Measurements from ENCODE around the gene CYP27A1. TPM values are rescaled to one million over a fixed set of nuclear protein-coding genes. Genes with fewer than 3 reads are reported as not detected.
"Not testable (repeated sequence)": the region's sequence is repeated elsewhere in the genome, so short reads cannot be mapped to it uniquely, and the experiment has no call there.

Gene CYP27A1
- total RNA-seq, 1 experiment from 2014 or later = 57.1 TPM

DNA sequence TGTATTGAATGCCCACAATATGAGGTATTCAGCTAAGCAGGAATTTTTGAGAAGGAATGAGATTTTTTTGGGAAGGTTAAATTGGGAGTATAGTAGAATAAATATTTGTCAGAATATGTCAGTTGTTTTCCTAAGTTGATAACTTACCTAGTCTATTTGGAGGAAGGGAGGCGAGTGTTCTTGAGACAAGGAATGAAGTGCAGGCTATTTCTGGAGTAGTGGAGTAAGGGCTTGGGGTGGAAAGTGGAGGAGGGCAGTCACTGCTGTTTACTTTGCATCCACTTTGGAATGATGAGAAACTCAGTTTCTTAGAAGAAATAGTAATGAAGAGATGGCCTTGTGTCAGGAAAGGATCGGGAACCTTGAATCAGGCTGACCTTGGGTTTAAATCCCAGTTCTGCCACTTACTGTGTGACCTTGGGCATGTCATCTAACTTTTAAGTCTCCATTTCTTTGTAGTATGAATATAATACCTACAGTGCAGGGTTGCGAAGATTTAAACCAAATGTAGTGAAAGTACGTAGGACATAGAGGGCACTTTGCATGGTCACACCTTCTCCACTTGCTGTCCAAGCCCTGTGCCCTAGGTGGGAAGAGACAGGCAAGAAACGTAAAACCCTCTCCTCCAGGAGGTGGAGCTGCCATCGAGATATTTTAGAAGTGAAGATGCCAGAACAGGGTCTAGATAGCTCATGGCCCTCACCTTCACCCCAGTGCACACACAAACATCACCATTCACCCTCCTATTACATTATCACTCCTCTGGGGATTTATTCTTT is 25.2 kb upstream of the CYP27A1 start:
- in situ Hi-C loops (cut with HindIII; ENCODE audit: low pct_unique_long_range_greater_than_20kb, low sequenced_read_pairs) = no loop called here
- peak; percentile 27 for DNase-seq (ENCODE audit: low read depth, low spot score)

DNA sequence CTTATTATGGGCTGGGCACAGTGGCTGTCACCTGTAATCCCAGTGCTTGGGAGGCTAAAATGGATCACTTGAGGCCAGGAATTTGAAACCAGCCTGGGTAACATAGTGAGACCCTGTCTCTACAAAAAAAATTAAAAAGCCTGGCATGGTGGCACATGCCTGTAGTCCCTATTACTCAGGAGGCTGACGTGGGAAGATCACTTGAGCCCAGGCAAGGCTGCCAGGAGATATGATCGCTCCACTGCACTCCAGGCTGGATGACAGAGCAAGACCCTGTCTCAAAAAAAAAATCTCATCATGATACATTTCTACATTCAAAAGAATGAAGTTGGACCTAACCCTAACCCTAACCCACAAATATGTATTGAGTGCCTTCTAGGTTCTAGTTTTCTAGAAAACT is 20.2 kb upstream of the CYP27A1 start:
- in situ Hi-C loops (cut with HindIII; ENCODE audit: low pct_unique_long_range_greater_than_20kb, low sequenced_read_pairs) = no loop called here

DNA sequence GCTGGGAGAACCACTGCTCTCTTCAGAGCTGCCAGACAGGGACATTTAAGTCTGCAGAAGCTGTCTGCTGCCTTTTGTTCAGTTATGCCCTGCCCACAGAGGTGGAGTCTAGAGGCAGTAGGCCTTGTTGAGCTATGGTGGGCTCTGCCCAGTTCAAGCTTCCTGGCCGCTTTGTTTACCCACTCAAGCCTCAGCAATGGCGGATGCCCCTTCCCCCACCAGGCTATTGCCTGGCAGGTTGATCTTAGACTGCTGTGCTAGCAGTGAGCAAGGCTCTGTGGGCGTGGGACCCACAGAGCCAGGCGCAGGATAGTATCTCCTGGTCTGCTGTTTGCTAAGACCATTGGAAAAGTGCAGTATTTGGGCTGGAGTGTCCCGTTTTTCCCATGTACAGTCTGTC is 9.2 kb upstream of the CYP27A1 start:
- DNase-seq (ENCODE audit: low read depth, low spot score); in situ Hi-C loops (cut with HindIII; ENCODE audit: low pct_unique_long_range_greater_than_20kb, low sequenced_read_pairs): not testable (repeated sequence)

More for the DNA sequence above, 20.2 kb upstream of the CYP27A1 start:
- DNase-seq (ENCODE audit: low read depth, low spot score) = no peak

DNA sequence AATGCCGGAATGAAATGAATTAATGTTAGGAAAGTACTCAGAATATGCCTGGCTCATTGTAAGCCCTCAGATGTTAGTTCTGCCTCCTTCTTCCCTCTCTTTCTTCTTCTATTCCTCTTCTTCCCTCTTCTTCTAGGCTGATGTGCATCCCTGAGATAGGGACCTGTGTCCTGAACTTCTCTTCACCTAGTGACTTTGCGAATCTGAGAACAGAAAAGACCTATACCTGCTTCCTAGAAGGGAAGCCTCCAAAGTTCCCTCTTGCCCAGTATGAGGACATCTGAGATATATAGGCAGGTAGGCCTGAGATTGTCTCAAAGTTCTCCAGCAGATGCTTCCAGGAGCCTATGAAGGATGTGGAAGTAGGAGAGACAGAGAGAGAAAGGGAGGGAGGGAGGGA is 8.1 kb upstream of the CYP27A1 start:
- in situ Hi-C loops (cut with HindIII; ENCODE audit: low pct_unique_long_range_greater_than_20kb, low sequenced_read_pairs) = no loop called here
- DNase-seq (ENCODE audit: low read depth, low spot score) = no peak

DNA sequence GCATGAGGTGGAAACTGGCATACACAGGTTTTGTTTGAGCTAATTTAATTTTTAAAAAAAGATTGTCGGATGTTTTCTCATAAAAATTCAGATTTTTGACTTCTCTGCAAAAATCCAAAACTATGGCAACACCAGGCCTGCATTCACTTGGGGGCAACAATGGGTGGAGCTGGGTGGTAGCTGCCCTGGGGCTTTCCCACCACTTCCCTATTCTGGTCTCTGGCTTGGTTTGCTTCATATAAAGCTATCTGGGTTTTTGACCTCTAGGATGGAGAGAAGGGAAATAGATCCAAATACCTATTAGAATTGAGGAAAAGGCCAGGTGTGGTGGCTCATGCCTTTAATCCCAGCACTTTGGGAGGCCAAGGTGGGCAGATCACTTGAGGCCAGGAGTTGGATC is 5.5 kb upstream of the CYP27A1 start:
- no peak for DNase-seq (ENCODE audit: low read depth, low spot score)
- in situ Hi-C loops (cut with HindIII; ENCODE audit: low pct_unique_long_range_greater_than_20kb, low sequenced_read_pairs) = no loop called here

DNA sequence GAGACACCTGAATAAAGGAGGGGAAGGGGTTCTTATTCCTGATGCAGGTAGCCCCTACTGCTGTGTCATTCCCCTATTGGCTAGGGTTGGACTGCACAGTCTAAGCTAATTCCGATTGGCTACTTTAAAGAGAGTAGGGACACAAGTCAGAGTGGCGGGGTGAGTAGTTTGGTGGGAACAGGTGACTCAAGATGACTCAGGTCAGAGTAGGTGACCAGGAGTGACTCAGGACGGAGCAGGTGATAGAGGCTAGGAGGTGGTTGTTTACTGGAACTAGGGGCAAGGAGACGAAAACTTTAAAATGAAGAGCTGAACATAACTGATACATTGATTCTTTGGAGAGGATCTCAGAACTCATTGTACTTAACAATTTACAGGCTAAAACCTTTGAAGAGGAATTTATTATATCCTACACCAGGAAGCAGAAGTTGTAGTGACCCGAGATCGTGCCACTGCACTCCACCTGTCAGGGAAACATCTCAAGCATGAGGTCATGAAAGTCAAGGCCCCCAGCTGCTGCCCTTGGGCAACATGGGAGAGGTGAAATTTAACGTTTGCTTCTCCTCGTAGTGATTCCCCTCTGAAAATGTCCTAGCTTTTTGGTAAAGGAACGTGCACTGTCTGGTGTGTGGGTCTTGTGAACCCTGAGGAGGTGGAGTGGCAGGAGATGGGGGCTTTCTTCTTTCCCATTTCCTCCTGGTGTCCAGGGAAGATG is 4.5 kb upstream of the CYP27A1 start:
- DNase-seq (ENCODE audit: low read depth, low spot score) = no peak
- in situ Hi-C loops (cut with HindIII; ENCODE audit: low pct_unique_long_range_greater_than_20kb, low sequenced_read_pairs) = no loop called here

DNA sequence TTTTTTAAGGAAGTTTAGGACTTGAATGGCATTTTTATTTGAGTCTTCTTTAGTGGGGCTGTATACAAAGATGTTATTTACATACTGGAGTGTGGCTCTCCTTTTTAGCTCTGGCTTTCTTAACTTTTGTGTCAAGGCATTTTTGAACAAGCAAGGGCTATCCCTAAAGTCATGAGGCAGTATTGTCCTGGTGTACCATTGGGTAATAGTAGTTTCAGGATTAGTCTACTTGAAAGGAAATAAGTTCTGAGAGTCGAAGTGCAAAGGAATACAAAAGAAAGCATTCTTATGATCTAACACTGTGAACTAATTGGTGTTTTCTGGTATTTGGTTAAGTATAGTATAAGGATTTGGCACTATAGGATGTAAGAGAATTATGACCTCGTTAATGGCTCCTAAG is 1.9 kb upstream of the CYP27A1 start:
- in situ Hi-C loops (cut with HindIII; ENCODE audit: low pct_unique_long_range_greater_than_20kb, low sequenced_read_pairs) = no loop called here
- DNase-seq (ENCODE audit: low read depth, low spot score) = peak; percentile 60

DNA sequence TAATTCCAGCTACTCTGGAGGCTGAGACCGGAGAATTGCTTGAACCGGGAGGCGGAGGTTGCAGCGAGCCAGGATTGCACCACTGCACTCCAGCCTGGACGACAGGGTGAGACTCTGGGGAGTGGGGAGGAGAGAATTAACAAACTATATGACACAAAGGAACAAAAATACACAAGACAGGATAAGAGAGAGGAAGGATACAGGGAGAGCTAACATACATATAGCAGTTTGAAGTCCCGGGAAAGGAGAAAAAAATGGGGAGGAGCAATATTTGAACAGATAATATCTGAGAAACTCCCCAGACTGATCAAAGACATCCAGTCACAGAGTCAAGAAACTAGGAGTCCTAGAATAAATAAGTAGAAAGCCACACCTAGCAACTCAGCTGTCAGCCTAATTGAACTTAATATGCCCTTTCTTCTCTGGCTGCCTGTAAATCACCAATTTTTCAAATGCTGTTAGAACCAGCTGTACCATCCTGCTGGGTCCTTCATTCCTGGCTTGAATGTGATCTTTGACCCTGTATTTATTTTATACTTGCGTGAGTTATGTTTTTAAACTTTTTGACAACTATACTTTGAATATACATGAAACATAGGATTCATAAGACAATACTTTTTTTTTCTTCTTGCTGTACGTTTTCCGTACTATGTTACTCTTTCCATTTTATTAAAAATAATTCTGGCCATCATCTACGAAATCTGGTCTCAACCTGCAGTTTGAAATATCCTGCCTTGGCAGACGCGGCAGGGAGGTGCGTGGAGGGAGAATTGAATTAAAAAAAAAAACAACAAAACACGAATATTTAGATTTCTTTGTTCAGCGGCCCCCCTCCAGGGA is 876 bp upstream of the CYP27A1 start:
- in situ Hi-C loops (cut with HindIII; ENCODE audit: low pct_unique_long_range_greater_than_20kb, low sequenced_read_pairs) = no loop called here
- DNase-seq (ENCODE audit: low read depth, low spot score) = no peak

DNA sequence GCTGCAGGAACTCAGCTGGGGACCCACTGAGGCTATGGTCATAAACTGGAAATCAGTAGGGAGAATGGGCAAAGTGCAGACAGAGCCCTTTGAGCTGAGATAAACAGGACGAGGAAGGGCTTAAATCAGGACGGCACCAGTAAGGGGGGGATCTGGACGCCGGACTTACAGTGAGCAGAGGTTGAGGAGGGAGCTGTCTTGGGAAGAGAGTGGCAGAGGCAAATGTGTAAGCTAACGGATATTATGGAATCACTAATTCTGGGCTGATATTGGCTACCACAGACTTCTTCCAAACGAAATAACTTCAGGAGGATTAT is 539 bp downstream of the CYP27A1 start:
- in situ Hi-C loops (cut with HindIII; ENCODE audit: low pct_unique_long_range_greater_than_20kb, low sequenced_read_pairs) = no loop called here

GRCh38 chr2:218783688-218784087 is 1.7 kb downstream of the CYP27A1 start:
- in situ Hi-C loops (cut with HindIII; ENCODE audit: low pct_unique_long_range_greater_than_20kb, low sequenced_read_pairs) = no loop called here

More for the DNA sequence above, 539 bp downstream of the CYP27A1 start:
- no peak for DNase-seq (ENCODE audit: low read depth, low spot score)

GRCh38 chr2:218785103-218785502 is 3.2 kb downstream of the CYP27A1 start:
- in situ Hi-C loops (cut with HindIII; ENCODE audit: low pct_unique_long_range_greater_than_20kb, low sequenced_read_pairs) = no loop called here

More at GRCh38 chr2:218783688-218784087, 1.7 kb downstream of the CYP27A1 start:
- no peak for DNase-seq (ENCODE audit: low read depth, low spot score)

GRCh38 chr2:218786133-218786532 is 4.2 kb downstream of the CYP27A1 start:
- in situ Hi-C loops (cut with HindIII; ENCODE audit: low pct_unique_long_range_greater_than_20kb, low sequenced_read_pairs) = no loop called here
- no peak for DNase-seq (ENCODE audit: low read depth, low spot score)

More at GRCh38 chr2:218785103-218785502, 3.2 kb downstream of the CYP27A1 start:
- DNase-seq (ENCODE audit: low read depth, low spot score) = no peak

DNA sequence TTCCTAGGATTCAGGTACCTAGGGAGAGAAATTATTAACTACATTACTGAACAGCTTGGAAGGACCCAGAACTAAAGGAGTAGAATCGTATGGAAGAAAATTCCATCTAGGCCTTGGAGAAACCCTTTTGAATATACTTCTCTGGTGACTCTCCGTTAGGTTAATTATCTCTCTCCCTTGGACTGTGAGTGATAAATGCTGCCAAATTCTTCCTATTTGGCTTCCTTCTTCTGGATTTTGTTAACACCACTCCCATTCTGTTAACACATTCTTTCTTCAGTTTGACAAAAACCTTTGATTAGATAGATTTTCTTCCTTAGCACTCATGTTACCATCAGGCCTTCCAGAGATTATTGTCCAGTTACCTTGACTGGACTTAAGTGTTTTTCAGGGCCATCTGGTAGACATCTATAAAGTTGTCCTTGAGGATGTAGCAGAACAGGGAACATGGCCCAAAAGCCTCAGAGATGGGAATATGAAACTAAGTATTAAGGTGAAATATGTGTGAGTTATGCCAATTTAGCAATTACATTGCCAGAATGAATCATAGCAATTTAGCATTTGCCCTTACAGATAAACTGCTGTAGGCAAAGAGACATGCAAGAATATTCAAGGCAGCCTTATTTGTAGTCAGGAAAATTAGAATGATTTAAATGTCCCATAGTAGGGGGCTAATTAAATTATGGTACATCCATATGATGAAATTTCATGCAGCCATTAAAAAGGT is 6.7 kb downstream of the CYP27A1 start:
- in situ Hi-C loops (cut with HindIII; ENCODE audit: low pct_unique_long_range_greater_than_20kb, low sequenced_read_pairs) = no loop called here
- no peak for DNase-seq (ENCODE audit: low read depth, low spot score)

DNA sequence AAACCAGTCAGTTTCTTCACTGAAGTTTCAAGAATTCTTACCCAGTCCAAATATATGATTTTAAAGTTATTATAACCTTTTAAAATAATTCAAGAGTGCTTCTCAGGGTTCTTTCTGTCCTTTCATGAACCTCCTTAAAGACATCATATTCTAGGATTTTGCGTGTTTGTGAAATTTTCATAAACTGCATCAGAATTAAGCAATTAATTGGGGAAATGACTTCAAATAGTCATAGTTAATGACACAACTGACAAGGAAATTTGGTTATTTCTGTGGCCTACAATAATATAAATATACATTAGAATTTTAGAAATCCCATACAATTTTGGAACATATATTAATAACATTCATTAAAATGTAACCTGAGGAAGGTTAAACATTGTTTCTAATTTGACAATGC is 10.5 kb downstream of the CYP27A1 start:
- DNase-seq (ENCODE audit: low read depth, low spot score) = no peak
- in situ Hi-C loops (cut with HindIII; ENCODE audit: low pct_unique_long_range_greater_than_20kb, low sequenced_read_pairs) = no loop called here

- no peak for DNase-seq (ENCODE audit: low read depth, low spot score)
- in situ Hi-C loops (cut with HindIII; ENCODE audit: low pct_unique_long_range_greater_than_20kb, low sequenced_read_pairs) = no loop called here
Observed at GRCh38 chr2:218796691-218797090, 14.7 kb downstream of the CYP27A1 start.

DNA sequence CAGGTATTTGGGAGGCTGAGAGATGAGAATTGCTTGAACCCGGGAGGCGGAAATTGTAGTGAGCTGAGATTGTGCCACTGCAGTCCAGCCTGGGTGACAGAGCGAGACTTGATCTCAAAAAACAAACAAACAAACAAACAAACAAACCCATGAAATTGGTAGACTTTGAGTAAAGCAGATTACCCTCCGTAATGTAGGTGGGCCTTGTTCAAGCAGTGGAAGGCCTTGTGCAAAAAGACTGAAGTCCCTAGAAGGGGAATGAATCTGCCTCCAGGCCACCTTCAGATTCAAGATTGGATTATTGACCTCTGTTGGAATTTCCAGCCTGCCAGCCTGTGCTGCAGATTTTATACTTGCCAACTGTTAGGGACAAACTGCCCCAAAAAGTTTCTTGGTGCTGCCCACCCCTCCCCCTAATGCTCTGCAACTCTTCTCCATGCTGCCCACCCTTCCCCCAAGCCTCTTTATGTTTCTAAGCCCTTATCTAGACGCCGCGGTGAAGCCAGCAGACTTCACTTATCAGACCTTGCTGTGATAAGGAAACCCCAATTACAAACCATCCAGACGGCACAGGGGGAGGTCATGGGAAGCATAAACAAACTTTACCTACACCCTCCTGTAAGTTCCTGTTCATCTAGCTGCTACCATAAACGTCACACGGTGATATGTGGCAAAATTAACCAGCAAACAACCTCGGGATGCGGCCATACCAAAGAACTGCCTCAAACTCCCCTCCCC is 17.0 kb downstream of the CYP27A1 start:
- in situ Hi-C loops (cut with HindIII; ENCODE audit: low pct_unique_long_range_greater_than_20kb, low sequenced_read_pairs) = no loop called here
- DNase-seq (ENCODE audit: low read depth, low spot score) = no peak

- in situ Hi-C loops (cut with HindIII; ENCODE audit: low pct_unique_long_range_greater_than_20kb, low sequenced_read_pairs) = no loop called here
- no peak for DNase-seq (ENCODE audit: low read depth, low spot score)
Observed at GRCh38 chr2:218799990-218800389, 18.0 kb downstream of the CYP27A1 start.

Measured in SK-MEL-5 (cell line).